ENCODE measurements around the gene LCNL1.

The LCNL1 gene

DNA sequence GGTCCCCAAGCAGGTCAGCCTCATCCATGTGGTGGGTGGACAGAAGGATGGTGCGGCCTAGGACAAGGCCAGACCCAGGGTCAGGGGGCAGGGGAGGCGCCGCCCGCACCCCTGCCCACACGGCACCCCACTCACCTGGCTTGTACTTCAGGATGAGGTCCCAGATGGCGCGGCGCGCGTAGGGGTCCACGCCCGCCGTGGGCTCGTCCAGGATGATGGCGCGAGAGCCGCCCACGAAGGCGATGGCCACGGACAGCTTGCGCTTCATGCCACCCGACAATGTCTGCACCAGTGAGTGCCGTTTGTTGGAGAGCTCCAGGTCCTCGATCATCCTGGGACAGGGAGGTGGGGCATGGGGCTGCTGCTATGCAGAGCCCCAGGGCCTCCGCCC, 32.7 kb downstream of the LCNL1 start:
- TF ChIP-seq CTCF (IDR thresholded peaks at IDR 0.05; ENCODE audit: low read depth, low read length), result no peak
- DNase-seq (ENCODE audit: low read depth in 2 of 2), result no peak
- no peak overlapping the region for H3K4me3 ChIP-seq (replicated peaks in 1 of 2; ENCODE audit: low read depth in 2 of 2, low read length in 2 of 2)

DNA sequence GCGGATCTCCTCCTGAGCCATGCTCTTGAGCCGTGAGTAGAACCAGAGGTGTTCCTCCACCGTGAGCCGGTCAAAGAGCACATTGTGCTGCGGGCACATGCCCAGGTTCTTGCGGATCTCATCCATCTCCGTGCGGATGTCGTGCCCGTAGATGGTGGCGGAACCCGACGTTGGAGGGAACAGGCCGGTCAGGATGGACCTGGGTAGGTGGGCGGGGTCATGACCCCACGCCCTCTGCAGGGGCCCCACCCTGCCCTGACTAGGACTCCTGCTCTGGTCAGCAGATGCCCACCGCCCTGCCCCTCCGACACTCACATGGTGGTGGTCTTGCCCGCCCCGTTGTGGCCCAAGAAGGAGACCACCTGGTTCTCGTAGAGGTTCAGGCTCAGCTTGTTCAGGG, 33.2 kb downstream of the LCNL1 start:
- no peak for TF ChIP-seq CTCF (IDR thresholded peaks at IDR 0.05; ENCODE audit: low read depth, low read length)
- no peak for DNase-seq (ENCODE audit: low read depth in 2 of 2)
- H3K4me3 ChIP-seq (replicated peaks in 1 of 2; ENCODE audit: low read depth in 2 of 2, low read length in 2 of 2), result no peak overlapping the region

DNA sequence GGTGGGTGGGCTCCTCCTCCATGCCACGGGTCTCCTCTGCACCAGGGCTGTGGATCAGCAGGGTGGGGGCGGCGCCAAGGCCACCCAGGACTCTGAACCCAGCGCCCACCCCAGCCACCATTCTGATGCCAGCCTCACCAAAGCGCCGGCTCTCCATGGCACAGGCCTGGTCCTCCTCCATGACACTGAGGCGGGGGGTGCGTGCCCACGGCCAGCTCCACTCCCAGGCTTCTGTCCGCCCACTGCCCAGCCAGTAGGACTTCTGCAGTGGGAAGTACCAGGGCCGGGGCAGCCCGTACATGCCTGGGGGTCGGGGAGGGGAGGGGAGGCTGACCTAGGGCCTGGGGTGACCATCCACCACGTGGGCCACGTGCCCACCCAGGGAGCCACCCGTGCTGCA, 33.6 kb downstream of the LCNL1 start:
- H3K4me3 ChIP-seq (replicated peaks in 1 of 2; ENCODE audit: low read depth in 2 of 2, low read length in 2 of 2), result no peak overlapping the region
- DNase-seq (ENCODE audit: low read depth in 2 of 2), result no peak
- no peak for TF ChIP-seq CTCF (IDR thresholded peaks at IDR 0.05; ENCODE audit: low read depth, low read length)

DNA sequence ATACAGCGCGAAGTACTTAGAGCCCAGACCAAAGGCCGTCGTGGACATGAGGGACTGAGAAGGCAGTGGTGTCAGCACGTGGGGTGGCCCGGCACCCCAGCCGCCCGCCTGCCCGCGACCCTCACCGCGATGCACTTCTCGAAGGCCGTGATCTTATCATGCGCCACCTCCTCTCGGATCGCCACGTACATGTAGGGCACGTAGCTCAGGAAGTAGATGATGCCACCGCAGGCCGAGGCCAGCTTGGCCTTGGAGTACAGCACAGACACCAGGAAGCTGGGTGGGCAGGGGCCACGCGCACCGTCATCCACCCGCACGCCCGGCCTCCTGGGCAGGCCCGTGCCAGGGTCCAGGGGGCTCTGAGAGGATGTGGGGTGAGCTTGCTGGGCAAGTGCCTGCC, 34.3 kb downstream of the LCNL1 start:
- no peak overlapping the region for H3K4me3 ChIP-seq (replicated peaks in 1 of 2; ENCODE audit: low read depth in 2 of 2, low read length in 2 of 2)
- no peak for TF ChIP-seq CTCF (IDR thresholded peaks at IDR 0.05; ENCODE audit: low read depth, low read length)
- no peak for DNase-seq (ENCODE audit: low read depth in 2 of 2)

DNA sequence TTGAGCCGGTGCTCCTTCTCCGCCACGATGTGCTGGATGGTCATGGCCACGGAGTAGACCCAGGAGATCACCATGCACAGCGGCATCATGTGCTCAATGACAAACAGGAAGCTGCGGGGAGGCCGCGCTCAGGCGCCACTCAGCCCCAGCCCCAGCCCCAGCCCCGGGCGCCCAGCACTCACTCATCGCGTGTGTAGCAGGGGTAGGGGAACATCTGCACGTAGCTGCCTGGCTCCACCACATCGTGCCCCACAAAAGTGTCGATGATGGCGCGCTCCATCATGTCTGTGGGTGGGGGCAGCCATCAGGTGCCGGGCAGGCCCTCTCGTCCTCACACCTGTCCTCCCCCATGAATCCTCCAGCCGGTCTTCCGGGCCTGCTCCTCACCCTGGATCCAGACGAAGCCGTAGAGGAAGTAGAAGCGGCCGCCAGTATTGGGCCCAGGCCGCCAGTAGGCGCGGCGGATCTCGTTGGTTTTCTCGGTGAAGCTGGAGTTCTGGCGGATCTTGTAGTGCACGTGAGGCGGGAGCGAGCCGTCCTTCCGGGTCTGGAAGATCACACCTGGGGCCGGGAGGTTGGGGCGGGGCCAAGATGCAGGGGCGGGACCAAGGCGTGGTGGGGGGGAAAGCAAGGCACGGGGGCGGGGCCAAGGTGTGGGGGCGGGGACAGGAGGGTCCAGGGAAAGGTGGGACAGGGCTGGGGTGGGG, 35.2 kb downstream of the LCNL1 start:
- no peak for TF ChIP-seq CTCF (IDR thresholded peaks at IDR 0.05; ENCODE audit: low read depth, low read length)

DNA sequence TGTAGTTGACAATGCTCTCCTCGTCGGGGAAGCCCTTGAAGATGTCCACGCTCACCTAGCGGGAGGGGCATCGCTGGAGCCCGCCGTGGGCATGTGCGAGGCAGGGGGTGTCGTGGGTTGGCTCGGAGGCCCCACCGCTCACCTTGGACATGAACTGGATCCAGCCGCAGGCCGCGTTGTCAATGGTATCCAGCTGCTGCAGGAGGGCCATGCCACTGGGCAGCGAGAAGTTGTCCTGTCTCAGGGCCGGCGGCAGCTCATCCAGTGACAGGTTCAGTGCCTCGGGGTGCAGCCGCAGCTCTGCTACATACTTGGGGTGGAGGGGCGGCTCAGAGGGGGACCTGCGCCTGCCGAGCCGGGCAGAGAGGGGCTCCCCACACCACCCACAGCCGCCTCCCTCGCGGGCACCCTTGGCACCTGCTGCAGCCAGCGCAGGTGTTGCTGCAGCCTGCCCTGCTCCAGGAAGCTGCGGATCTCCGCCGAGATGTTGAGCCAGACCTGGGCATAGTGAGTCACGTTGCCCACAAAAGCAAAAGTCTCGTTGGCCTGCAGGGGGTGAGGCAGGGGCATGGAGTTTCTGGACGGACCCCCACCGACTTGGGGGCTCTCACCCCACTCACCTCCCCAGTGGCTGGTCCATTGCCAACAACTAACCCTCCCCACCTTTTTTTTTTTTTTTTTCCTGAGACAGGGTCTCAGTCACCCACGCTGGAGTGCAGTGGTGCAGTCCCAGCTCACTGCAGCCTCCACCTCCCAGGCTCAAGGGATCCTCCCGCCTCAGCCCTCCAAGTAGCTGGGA, 36.2 kb downstream of the LCNL1 start:
- no peak for DNase-seq (ENCODE audit: low read depth in 2 of 2)
- TF ChIP-seq CTCF (IDR thresholded peaks at IDR 0.05; ENCODE audit: low read depth, low read length), result no peak
- H3K4me3 ChIP-seq (replicated peaks in 1 of 2; ENCODE audit: low read depth in 2 of 2, low read length in 2 of 2), result no peak overlapping the region

More for the DNA sequence above, 35.2 kb downstream of the LCNL1 start:
- no peak overlapping the region for H3K4me3 ChIP-seq (replicated peaks in 1 of 2; ENCODE audit: low read depth in 2 of 2, low read length in 2 of 2)
- DNase-seq (ENCODE audit: low read depth in 2 of 2), result no peak
